TTC549 (cell line): ENCODE results near the gene JARID2.
"Not testable (repeated sequence)": the region's sequence is repeated elsewhere in the genome, so short reads cannot be mapped to it uniquely, and the experiment has no call there.

Experiments
- FAIRE-seq: peaks from 2 replicates; lab custom pipeline; 2012; peaks lifted over from hg19 to GRCh38; lab: Jason Lieb, UNC

JARID2 gene

DNA sequence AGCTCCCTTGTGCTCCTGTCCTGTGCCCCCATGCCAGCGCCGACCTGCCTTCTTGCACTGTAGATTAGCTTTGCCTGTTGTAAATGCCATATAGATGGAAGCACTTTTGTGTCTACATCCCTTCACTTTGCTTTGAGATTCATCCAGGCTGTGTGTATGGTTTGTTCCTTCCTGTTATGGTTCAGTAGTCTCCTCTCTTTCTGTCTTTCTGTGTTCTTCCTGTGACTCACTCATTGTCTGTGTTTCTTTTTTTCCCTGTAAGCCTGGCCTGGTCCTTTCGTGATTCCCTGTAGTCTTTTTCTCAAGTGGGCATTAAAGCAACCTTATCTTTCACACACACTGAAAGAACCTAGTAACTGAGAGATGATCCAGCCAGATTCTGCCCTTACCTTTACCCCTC is 66.6 kb downstream of the JARID2 start:
- no peak for FAIRE-seq

- no peak for FAIRE-seq
These were observed 67.5 kb downstream of the JARID2 start for GRCh38 chr6:15313367-15313766.

GRCh38 chr6:15316754-15317153 is 70.9 kb downstream of the JARID2 start:
- no peak for FAIRE-seq

DNA sequence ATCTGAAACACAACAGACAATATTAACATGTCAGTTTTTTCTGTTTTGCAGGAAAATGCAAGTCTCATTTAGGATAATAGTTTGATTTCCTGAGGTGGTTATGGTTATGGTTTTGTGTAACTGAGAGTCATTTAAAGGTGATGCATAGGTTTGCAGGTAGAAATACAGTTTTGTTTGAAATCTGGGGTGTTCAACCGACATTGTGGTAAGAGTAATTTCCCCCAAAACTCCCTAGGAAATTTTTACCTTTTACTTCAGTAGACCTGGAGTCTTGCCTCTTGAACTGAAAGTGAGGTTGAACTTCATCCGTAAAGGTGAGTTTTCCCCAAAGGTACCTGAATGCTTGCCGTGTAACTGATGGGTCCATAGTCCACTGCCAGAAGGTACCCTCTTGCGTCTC is 71.4 kb downstream of the JARID2 start:
- no peak for FAIRE-seq

DNA sequence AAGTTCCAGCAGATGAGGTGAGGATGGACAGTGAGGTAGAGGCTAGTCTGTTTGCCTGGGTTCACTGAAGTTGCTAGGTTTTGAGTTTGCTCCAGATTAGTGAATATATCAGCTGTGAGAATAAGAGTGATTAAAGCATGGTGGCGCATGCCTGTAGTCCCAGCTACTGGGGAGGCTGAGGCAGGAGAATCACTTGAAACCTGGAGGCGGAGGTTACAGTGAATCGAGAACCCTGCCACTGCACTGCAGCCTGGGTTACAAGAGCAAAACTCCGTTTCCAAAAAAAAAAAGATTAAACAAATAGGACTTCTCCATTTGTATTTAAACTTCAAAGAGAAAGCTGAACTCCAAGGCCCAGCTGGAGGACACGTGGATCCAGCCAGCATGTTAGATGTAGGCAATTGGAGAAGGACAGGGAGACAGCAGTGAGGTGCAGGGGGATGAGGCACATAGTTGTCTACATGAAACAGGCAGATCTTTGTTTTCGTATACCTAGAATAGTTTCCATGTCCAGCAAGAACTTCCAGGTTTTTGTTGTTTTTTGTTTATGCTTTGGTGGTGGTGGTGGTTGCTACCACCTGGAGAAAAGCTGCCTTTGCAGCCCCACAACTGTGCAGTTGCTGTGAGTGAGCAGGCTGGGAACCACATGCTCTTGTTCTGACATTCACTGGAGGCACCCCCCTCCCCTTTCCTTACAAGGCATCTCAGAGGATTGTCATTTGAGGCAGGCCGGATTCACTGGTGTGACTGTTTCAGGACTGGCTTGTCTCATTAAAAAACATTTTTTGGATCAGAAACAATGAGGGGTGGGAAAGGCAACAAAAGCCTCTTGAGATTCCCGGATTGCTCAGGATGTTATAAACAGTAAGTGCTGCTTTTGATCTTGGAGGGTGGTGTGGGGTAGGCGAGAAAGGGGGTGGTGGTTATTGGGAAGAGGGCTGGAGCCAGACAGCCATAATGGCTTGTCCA is 72.3 kb downstream of the JARID2 start:
- FAIRE-seq: no peak

- FAIRE-seq: no peak
These were observed 73.8 kb downstream of the JARID2 start for GRCh38 chr6:15319677-15320076.

GRCh38 chr6:15320693-15321092 is 74.8 kb downstream of the JARID2 start:
- no peak for FAIRE-seq

DNA sequence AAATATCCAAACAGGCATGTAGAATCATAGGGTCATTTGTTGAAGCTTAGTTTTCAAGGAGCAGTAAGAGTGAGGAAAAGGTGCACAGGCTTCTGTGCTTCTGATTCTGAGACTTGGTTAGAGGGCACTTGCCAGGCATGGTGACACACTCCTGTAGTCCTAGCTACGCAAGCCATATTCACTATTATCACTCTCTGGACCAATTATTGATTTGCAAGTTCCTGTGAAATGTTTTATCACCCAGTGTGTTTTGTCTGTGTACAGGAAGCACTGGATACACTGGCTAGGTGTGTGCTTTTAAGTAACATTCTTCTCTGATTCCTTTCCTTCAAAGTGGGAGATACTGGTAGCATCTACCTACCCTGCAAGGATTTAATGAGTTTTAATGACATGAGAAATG is 76.3 kb downstream of the JARID2 start:
- FAIRE-seq: no peak

DNA sequence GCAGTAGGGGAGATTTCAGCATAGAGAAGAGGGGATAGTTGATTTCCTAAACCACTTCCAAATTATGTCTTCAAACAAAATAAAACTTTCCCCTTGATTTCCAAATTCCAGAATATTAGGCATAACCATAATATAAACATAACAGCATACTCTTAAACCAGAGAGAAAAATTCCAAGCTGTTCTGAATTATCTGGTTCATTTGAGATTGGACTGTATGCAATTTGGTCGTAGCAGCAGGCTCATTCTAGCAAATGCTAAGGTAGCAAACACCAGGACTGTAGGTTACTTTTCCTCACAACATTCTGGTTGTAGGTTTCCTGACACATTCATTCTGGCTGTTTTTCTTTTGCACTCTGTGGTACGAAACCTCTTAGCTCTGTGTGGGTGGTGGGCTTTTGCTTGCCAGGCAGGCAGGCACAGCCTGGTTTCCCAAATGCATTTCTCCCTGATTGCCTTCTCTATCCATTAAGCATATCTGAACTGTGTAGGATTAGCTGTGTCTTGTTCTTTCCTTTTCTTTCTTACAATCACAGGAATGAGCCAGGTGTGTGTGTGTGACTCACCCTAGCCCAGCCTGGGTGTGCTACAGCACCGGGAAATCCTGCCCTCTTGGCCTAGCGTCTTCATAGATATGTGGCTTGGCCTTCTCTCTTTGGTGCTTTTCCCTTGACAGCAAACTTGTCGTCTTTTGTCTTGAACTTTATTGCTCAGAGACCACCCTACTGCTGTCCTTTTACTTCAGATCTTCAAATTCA is 77.1 kb downstream of the JARID2 start:
- no peak for FAIRE-seq

DNA sequence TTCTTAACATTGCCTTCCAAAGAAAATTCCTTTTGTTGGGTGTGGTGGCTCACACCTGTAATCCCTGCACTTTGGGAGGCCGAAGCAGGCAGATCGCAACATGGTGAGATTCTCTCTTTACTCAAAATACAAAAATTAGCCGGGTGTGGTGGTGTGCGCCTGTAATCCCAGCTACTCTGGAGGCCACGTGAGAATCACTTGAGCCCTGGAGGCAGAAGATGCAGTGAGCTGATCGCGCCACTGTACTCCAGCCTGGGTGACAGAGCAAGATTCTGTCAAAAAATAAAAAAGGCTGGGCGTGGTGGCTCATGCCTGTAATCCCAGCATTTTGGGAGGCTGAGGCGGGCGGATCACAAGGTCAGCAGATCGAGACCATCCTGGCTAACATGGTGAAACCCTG is 77.7 kb downstream of the JARID2 start:
- FAIRE-seq: not testable (repeated sequence)

DNA sequence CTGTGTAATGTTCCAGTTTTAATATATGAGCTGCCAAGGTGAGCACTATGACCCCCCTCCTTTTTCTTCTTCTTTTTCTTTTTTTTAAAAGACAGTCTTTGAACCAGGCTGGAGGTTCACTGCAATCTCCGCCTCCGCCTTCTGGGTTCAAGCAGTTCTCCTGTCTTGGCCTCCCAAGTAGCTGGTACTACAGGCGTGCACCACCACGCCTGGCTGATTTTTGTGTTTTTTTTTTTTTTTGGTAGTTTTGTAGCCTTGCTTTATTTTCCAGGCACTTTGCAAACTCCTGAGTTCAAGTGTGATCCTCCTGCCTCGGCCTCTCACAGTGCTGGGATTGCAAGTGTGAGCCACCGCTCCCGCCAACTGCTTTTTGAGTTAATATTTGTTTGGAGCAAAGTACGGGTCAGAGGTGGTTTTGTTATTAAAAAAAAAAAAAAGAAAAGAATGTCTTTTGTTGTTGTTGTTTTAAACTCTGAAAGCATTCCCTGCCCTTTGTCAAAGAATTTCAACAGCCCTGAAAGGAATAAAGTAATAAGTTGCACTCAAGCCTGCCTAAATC is 78.6 kb downstream of the JARID2 start:
- FAIRE-seq: no peak

DNA sequence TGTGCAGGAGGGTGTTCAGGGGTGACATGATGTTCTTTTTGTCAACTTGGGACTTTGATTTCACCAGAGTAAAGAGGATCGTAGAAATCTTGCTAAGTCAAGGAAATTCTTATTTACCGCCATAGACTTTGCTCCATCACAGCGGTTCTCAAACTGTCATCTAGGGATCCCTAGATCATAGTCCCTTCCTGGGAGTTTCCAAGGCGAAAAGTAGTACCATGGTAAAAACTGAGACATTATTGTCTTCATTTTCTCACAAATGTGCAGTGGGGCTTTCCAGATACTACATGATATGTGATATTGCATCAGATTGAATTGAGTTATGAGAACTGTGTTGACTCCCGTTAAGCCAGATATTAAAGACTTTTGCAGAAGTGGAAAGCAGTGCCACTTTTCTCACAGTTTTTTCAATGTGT is 79.7 kb downstream of the JARID2 start:
- FAIRE-seq: no peak

GRCh38 chr6:15326067-15326614 is 80.3 kb downstream of the JARID2 start:
- FAIRE-seq: no peak

- no peak for FAIRE-seq
These were observed 81.4 kb downstream of the JARID2 start for GRCh38 chr6:15327271-15327670.

DNA sequence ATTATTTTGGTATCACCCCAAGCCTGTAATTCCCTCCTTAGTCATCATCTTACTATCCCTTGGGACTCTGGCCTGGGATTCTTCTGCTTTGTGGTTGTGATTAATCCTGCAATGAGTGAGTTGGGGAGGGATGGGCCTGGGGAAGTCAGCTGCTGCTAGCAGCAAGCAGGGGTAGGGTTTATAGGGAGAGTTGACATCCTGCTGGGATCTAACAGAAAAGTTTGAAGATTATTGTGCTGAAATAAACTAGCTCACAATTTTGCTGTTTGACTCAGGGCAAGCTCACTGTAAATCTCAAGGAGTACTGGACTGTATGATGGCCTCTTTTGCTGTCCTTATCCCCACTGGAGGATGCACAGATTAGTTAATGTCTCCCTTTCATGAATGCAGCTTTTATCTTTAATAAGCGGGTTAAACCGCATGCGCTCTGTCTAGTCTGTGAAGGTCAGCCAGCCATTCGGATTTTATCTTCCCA is 83.4 kb downstream of the JARID2 start:
- FAIRE-seq: no peak

- no peak for FAIRE-seq
These were observed 84.5 kb downstream of the JARID2 start for GRCh38 chr6:15330174-15330944.

DNA sequence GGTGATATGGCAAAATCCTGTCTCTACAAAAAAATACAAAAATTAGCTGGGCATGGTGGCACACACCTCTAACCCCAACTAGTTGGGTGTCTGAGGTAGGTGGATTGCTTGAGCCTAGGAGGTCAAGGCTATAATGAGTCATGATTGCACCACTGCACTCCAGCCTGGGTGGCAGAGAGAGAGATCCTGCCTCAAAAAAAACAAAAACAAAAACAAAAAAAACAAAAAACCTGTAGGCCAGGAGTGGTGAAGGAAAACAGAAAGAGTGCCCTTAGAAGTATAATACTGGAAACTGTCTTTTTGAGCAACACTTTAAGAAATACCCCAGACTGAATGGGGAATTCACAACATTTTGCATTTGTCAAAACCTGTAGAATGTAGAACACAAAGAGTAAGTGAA is 85.3 kb downstream of the JARID2 start:
- FAIRE-seq: no peak

GRCh38 chr6:15331629-15332251 is 85.9 kb downstream of the JARID2 start:
- FAIRE-seq: no peak

GRCh38 chr6:15332446-15332845 is 86.6 kb downstream of the JARID2 start:
- no peak for FAIRE-seq

GRCh38 chr6:15335385-15335784 is 89.5 kb downstream of the JARID2 start:
- no peak for FAIRE-seq

DNA sequence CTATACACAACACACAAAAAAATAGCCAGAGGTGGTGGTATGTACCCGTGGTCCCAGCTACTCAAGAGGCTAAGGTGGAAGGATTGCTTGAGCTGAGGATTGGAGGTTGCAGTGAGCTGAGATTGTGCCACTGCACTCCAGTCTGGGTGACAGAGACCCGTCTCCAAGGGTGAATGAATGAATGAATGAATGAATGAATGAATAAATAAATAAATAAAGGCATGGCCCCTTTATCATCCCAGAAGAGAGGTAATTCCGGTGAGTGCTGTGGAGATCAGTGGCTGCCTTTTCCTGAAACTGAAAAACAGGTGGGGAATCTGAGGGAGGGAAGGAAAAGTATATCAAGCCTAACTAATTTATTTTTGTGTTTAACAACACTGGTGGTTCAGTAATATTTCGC is 90.0 kb downstream of the JARID2 start:
- FAIRE-seq: no peak
